Measurements from ENCODE around the gene FRMD6.

DNA sequence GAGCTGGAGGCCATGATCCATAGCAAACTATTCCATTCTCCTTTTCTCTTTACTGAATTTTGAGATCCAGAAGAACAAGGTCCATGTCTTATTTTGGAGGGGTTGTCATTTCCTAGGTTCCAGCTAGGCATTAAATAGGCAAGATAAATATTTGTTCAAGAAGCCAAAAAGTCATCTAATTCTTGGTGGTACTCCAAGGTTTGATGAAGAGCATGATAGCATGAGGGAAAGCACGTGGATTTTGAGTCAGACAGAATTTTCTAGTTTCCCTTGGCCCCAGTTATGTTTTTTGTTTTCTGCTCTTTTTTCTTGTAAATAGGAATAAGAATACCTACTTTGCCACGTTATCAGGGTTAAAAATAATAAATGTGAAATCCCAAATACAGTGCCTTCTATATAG, 25.5 kb upstream of the FRMD6 start:
- TF ChIP-seq CTCF (conservative IDR thresholded peaks at IDR 0.05; ENCODE audit: low read depth in 2 of 2) (no peak), ZNF331 (CRISPR knock-in tag; IDR thresholded peaks at IDR 0.05; ENCODE audit: low read depth) (no peak), EZH2phosphoT487 (IDR thresholded peaks at IDR 0.05; ENCODE audit: unreplicated experiment) (no peak), CREB1 (CRISPR knock-in tag; IDR thresholded peaks at IDR 0.05; ENCODE audit: low read depth) (no peak), EZH2 (IDR thresholded peaks at IDR 0.05; ENCODE audit: low read depth, unreplicated experiment) (no peak), POLR2AphosphoS5 (IDR thresholded peaks at IDR 0.05; ENCODE audit: low read depth) (no peak), ZNF114 (CRISPR knock-in tag; IDR thresholded peaks at IDR 0.05) (no peak)
- TF ChIP-seq, protein P1, sequence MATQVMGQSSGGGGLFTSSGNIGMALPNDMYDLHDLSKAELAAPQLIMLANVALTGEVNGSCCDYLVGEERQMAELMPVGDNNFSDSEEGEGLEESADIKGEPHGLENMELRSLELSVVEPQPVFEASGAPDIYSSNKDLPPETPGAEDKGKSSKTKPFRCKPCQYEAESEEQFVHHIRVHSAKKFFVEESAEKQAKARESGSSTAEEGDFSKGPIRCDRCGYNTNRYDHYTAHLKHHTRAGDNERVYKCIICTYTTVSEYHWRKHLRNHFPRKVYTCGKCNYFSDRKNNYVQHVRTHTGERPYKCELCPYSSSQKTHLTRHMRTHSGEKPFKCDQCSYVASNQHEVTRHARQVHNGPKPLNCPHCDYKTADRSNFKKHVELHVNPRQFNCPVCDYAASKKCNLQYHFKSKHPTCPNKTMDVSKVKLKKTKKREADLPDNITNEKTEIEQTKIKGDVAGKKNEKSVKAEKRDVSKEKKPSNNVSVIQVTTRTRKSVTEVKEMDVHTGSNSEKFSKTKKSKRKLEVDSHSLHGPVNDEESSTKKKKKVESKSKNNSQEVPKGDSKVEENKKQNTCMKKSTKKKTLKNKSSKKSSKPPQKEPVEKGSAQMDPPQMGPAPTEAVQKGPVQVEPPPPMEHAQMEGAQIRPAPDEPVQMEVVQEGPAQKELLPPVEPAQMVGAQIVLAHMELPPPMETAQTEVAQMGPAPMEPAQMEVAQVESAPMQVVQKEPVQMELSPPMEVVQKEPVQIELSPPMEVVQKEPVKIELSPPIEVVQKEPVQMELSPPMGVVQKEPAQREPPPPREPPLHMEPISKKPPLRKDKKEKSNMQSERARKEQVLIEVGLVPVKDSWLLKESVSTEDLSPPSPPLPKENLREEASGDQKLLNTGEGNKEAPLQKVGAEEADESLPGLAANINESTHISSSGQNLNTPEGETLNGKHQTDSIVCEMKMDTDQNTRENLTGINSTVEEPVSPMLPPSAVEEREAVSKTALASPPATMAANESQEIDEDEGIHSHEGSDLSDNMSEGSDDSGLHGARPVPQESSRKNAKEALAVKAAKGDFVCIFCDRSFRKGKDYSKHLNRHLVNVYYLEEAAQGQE (IDR thresholded peaks at IDR 0.05; ENCODE audit: unreplicated experiment), result no peak
